ENCODE data around the gene CALN1. TPM values are rescaled to one million over a fixed set of nuclear protein-coding genes. Genes with fewer than 3 reads are reported as not detected.

CALN1 gene
- total RNA-seq, 1 donor from 2014 or later, result 1.9 TPM

GRCh38 chr7:72038022-72038732, 374.0 kb downstream of the CALN1 start:
- peaks cover 9% of the 10 kb centered on the region for H3K9me3 Mint-ChIP-seq
- no peaks in the 10 kb centered on the region for H3K4me1 Mint-ChIP-seq (ENCODE audit: unreplicated experiment)
- no peaks in the 10 kb centered on the region for H3K36me3 Mint-ChIP-seq
- no peak for TF ChIP-seq CTCF (conservative IDR thresholded peaks at IDR 0.05)
- no peak overlapping the region for H3K27ac Mint-ChIP-seq
- DNase-seq (ENCODE audit: extremely low spot score, unreplicated experiment), result no peak
- no peak overlapping the region for H3K4me3 Mint-ChIP-seq
- peaks cover 5% of the 10 kb centered on the region for H3K27me3 Mint-ChIP-seq

GRCh38 chr7:72037516-72037915, 374.6 kb downstream of the CALN1 start:
- H3K36me3 Mint-ChIP-seq, result no peaks in the 10 kb centered on the region
- peaks cover 9% of the 10 kb centered on the region for H3K9me3 Mint-ChIP-seq
- TF ChIP-seq CTCF (conservative IDR thresholded peaks at IDR 0.05), result no peak
- no peak for DNase-seq (ENCODE audit: extremely low spot score, unreplicated experiment)
- H3K4me1 Mint-ChIP-seq (ENCODE audit: unreplicated experiment), result no peaks in the 10 kb centered on the region
- no peak overlapping the region for H3K4me3 Mint-ChIP-seq
- H3K27ac Mint-ChIP-seq, result no peak overlapping the region
- H3K27me3 Mint-ChIP-seq, result peaks cover 5% of the 10 kb centered on the region

DNA sequence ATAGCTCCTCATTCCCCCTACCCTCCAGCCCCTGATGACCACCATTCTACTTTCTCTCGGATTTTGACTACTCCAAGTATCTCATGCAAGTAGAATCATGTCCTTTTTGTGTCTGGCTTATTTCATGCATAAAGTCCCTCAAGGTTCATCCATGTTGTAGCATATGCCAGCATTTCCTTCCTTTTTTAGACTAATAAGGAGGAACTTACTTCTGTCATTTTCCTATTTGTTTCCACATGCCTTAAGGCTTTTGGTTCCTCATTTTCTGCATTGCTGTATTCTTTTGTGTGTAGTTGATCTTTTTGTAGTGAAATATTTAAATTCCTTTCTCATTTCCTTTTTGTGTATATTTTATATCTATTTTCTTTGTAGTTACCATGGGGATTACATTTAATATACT, 376.9 kb downstream of the CALN1 start:
- Mint-ChIP-seq H3K4me1 (ENCODE audit: unreplicated experiment) (no peaks in the 10 kb centered on the region), H3K4me3 (no peak overlapping the region), H3K9me3 (peaks cover 9% of the 10 kb centered on the region), H3K36me3 (no peaks in the 10 kb centered on the region), H3K27me3 (peaks cover 5% of the 10 kb centered on the region), H3K27ac (no peak overlapping the region)
- TF ChIP-seq CTCF (conservative IDR thresholded peaks at IDR 0.05), result no peak
- DNase-seq (ENCODE audit: extremely low spot score, unreplicated experiment), result no peak

DNA sequence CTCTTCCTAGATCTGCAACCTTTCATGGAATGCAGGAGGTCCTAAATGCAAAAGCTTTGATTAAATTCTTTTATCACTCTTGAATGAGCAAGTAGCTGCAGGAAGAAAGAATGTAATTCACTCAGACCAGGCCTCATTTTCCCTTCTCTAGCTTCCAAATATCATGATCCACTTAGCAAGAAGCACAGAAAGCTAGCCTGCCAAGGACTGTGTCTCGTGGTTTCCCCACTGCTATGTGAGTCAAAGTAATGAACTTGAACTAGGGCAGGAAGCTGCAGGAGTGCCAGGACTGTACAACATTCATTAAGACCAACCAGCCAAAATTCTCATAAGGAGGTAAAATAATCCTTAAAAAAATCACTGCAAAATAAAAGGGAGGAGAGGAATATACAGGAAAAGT, 379.2 kb downstream of the CALN1 start:
- no peak overlapping the region for H3K27ac Mint-ChIP-seq
- peaks cover 9% of the 10 kb centered on the region for H3K9me3 Mint-ChIP-seq
- no peak for TF ChIP-seq CTCF (conservative IDR thresholded peaks at IDR 0.05)
- H3K4me3 Mint-ChIP-seq, result no peak overlapping the region
- no peak for DNase-seq (ENCODE audit: extremely low spot score, unreplicated experiment)
- H3K4me1 Mint-ChIP-seq (ENCODE audit: unreplicated experiment), result no peaks in the 10 kb centered on the region
- H3K36me3 Mint-ChIP-seq, result no peaks in the 10 kb centered on the region
- H3K27me3 Mint-ChIP-seq, result peaks cover 5% of the 10 kb centered on the region

DNA sequence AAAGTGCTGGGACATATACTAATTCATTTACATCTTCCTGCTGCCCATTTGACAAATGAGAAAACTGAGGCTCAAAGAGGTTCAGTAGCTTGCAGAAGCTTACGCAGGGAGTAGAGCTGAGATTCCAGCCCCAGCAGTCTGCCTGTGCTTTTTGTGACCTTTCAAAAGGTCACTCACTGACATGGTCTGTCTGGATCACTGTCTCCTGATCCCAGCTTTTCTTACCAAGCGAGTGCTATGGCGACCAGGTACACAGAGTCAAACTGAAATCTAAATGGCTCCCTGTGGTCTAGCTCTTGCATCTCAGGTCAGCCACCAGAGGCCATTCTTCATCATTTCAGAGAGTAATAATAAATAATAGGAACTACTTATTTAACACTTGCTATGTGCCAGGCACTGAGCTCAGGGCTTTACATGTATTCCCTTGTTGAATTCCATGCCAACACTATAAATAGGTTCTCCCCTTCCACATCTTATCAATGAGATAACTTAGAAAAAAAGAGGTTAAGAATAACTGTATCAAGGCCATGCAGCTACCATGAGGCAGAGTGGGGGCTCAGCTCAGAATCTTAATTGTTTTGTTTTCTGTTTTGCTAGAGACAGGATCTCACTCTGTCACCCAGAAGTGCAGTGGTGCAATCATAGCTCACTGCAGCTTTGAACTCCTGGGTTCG, 381.0 kb downstream of the CALN1 start:
- Mint-ChIP-seq H3K27ac (no peak overlapping the region), H3K36me3 (no peaks in the 10 kb centered on the region), H3K9me3 (peaks cover 3% of the 10 kb centered on the region), H3K4me3 (no peak overlapping the region), H3K27me3 (peaks cover 5% of the 10 kb centered on the region), H3K4me1 (ENCODE audit: unreplicated experiment) (no peaks in the 10 kb centered on the region)
- DNase-seq (ENCODE audit: extremely low spot score, unreplicated experiment), result no peak
- TF ChIP-seq CTCF (conservative IDR thresholded peaks at IDR 0.05), result no peak

Data from type B pancreatic cell (in vitro differentiated cells).